ENCODE results near the gene MT1F.

GRCh38 chr16:56649820-56650219, 7.9 kb upstream of the MT1F start:
- TF ChIP-seq POLR2A (IDR thresholded peaks at IDR 0.05) = no peak
- TF ChIP-seq CTCF (IDR thresholded peaks at IDR 0.05 in 4 of 5, conservative IDR thresholded peaks at IDR 0.05 in 1 of 5) = no peak

Measured in gastrocnemius medialis (tissue), 4 donors.